HEK293 (cell line): ENCODE results near the gene ABCC11.
A peak's percentile ranks its signal among the peaks of the same experiment; 100 is the strongest.

Source experiments
- CTCF ChIA-PET: fragments of 350-600 bp; formaldehyde crosslinking; extraction: SDS; loops from one replicate; lab custom pipeline; 2021; ENCODE audit warnings: antibody characterized with exemption; lab: Yijun Ruan, JAX
- POLR2A ChIA-PET: fragments of 300-600 bp; formaldehyde crosslinking; extraction: SDS; loops from one replicate; lab custom pipeline; 2020; ENCODE audit warnings: antibody characterized with exemption, inconsistent platforms; lab: Yijun Ruan, JAX
- H3K27ac ChIP-seq: fragments of 200-500 bp; sonication (Bioruptor generic); 2 replicates; pipeline ENCODE4 v1.5.1; 2014; ENCODE audit warnings: low read depth, low read length, control low read depth, inconsistent platforms; ENCODE audit errors: extremely low read depth
- H3K36me3 ChIP-seq, 2 experiments: fragments of 200-500 bp in 1 of 2; sonication (Bioruptor generic) in 1 of 2; 1 replicate in 1 of 2; 2 replicates in 1 of 2; pipeline ENCODE4 v1.5.1; 2014 to 2017; ENCODE audit warnings: inconsistent platforms in 2 of 2, low read length in 2 of 2; ENCODE audit not compliant: control insufficient read depth in 2 of 2, insufficient read depth in 1 of 2
- H3K4me1 ChIP-seq: fragments of 200-500 bp; sonication (Bioruptor generic); 2 replicates; pipeline ENCODE4 v1.5.1; 2014; ENCODE audit warnings: mild to moderate bottlenecking, low read length, inconsistent platforms; ENCODE audit not compliant: control insufficient read depth, insufficient read depth
- H3K4me3 ChIP-seq: 2 replicates; pipeline ENCODE4 v1.5.1; 2011; ENCODE audit warnings: low read depth, mild to moderate bottlenecking, control low read depth, low read length, moderate library complexity
- H3K9me3 ChIP-seq: fragments of 200-500 bp; sonication (Bioruptor generic); 2 replicates; pipeline ENCODE4 v1.5.1; 2014; ENCODE audit warnings: low read depth, low read length, inconsistent platforms; ENCODE audit not compliant: control insufficient read depth, insufficient read depth
- AEBP2 ChIP-seq: fragments of 450-650 bp; formaldehyde crosslinking; IDR thresholded peaks from 2 replicates; pipeline ENCODE4 v1.5.1; 2016; ENCODE audit warnings: missing biosample characterization, missing genetic modification characterization, borderline replicate concordance
- HOXC10 ChIP-seq: sonication (generic); formaldehyde crosslinking; IDR thresholded peaks from 2 replicates; pipeline ENCODE4 v1.8.1; 2023; ENCODE audit warnings: mild to moderate bottlenecking, missing genetic modification reagents
- MZF1 ChIP-seq: fragments of 450-650 bp; formaldehyde crosslinking; IDR thresholded peaks from 2 replicates; pipeline ENCODE4 v1.5.1; 2017; ENCODE audit warnings: missing biosample characterization, missing genetic modification characterization, borderline replicate concordance
- PATZ1 ChIP-seq: fragments of 450-650 bp; formaldehyde crosslinking; IDR thresholded peaks from 2 replicates; pipeline ENCODE4 v1.5.1; 2016; ENCODE audit warnings: missing biosample characterization, missing genetic modification characterization
- REPIN1 ChIP-seq: fragments of 450-650 bp; formaldehyde crosslinking; IDR thresholded peaks from 2 replicates; pipeline ENCODE4 v1.5.1; 2017; ENCODE audit warnings: missing biosample characterization, missing genetic modification characterization, low read depth
- SP3 ChIP-seq: fragments of 450-650 bp; formaldehyde crosslinking; IDR thresholded peaks from 2 replicates; pipeline ENCODE4 v1.5.1; 2016; ENCODE audit warnings: missing biosample characterization, missing genetic modification characterization
- ZNF138 ChIP-seq: fragments of 450-650 bp; formaldehyde crosslinking; IDR thresholded peaks from 2 replicates; pipeline ENCODE4 v1.5.1; 2016; ENCODE audit warnings: missing biosample characterization, missing genetic modification characterization, borderline replicate concordance
- ZNF146 ChIP-seq: fragments of 450-650 bp; formaldehyde crosslinking; IDR thresholded peaks from 2 replicates; pipeline ENCODE4 v1.5.1; 2016; ENCODE audit warnings: missing biosample characterization, missing genetic modification characterization
- ZNF169 ChIP-seq: fragments of 450-650 bp; formaldehyde crosslinking; IDR thresholded peaks from 2 replicates; pipeline ENCODE4 v1.5.1; 2016; ENCODE audit warnings: missing biosample characterization, missing genetic modification characterization
- ZNF211 ChIP-seq: fragments of 450-650 bp; formaldehyde crosslinking; IDR thresholded peaks from 2 replicates; pipeline ENCODE4 v1.5.1; 2016; ENCODE audit warnings: low read depth, missing biosample characterization, missing genetic modification characterization
- ZNF221 ChIP-seq: fragments of 450-650 bp; formaldehyde crosslinking; IDR thresholded peaks from 2 replicates; pipeline ENCODE4 v1.5.1; 2017; ENCODE audit warnings: missing biosample characterization, missing genetic modification characterization, borderline replicate concordance
- ZNF335 ChIP-seq: fragments of 450-650 bp; formaldehyde crosslinking; conservative IDR thresholded peaks from 2 replicates; pipeline ENCODE4 v1.5.1; 2016; ENCODE audit warnings: missing biosample characterization, missing genetic modification characterization
- ZNF341 ChIP-seq: fragments of 450-650 bp; formaldehyde crosslinking; IDR thresholded peaks from 2 replicates; pipeline ENCODE4; 2016; ENCODE audit warnings: low read depth, missing biosample characterization, missing genetic modification characterization
- ZNF394 ChIP-seq: fragments of 450-650 bp; formaldehyde crosslinking; IDR thresholded peaks from 2 replicates; pipeline ENCODE4 v1.5.1; 2016; ENCODE audit warnings: missing biosample characterization, missing genetic modification characterization, mild to moderate bottlenecking, moderate library complexity, borderline replicate concordance
- ZNF398 ChIP-seq: fragments of 450-650 bp; formaldehyde crosslinking; IDR thresholded peaks from 2 replicates; pipeline ENCODE4 v1.5.1; 2017; ENCODE audit warnings: missing biosample characterization, missing genetic modification characterization
- ZNF48 ChIP-seq: fragments of 450-650 bp; formaldehyde crosslinking; IDR thresholded peaks from 2 replicates; pipeline ENCODE4 v1.5.1; 2016; ENCODE audit warnings: missing biosample characterization, missing genetic modification characterization
- ZNF488 ChIP-seq: fragments of 450-650 bp; formaldehyde crosslinking; IDR thresholded peaks from 2 replicates; pipeline ENCODE4 v1.5.1; 2016; ENCODE audit warnings: missing biosample characterization, missing genetic modification characterization
- ZNF521 ChIP-seq: fragments of 450-650 bp; formaldehyde crosslinking; IDR thresholded peaks from 2 replicates; pipeline ENCODE4 v1.5.1; 2017; ENCODE audit warnings: missing biosample characterization, mild to moderate bottlenecking, missing genetic modification characterization
- ZNF610 ChIP-seq: fragments of 450-650 bp; formaldehyde crosslinking; IDR thresholded peaks from 2 replicates; pipeline ENCODE4 v1.5.1; 2016; ENCODE audit warnings: missing biosample characterization, missing genetic modification characterization, borderline replicate concordance
- ZNF654 ChIP-seq: fragments of 450-650 bp; formaldehyde crosslinking; IDR thresholded peaks from 2 replicates; pipeline ENCODE4 v1.5.1; 2016; ENCODE audit warnings: low read depth, missing biosample characterization, missing genetic modification characterization
- ZNF76 ChIP-seq: fragments of 450-650 bp; formaldehyde crosslinking; IDR thresholded peaks from 2 replicates; pipeline ENCODE4; 2016; ENCODE audit warnings: low read depth, missing biosample characterization, missing genetic modification characterization, borderline replicate concordance
- ZNF785 ChIP-seq: fragments of 450-650 bp; formaldehyde crosslinking; IDR thresholded peaks from 2 replicates; pipeline ENCODE4 v1.5.1; 2016; ENCODE audit warnings: missing biosample characterization, missing genetic modification characterization
- ZNF843 ChIP-seq: fragments of 450-650 bp; formaldehyde crosslinking; IDR thresholded peaks from 2 replicates; pipeline ENCODE4 v1.5.1; 2016; ENCODE audit warnings: missing biosample characterization, missing genetic modification characterization
- TF ChIP-seq, protein P1 (sequence below): sonication (generic); formaldehyde crosslinking; IDR thresholded peaks from 2 replicates; pipeline ENCODE4 v1.8.1; 2022; ENCODE audit warnings: mild to moderate bottlenecking, moderate library complexity, missing genetic modification reagents

ABCC11 gene

GRCh38 chr16:48217708-48218107 lies 29.6 kb downstream of the ABCC11 start (continued):
- TF ChIP-seq ZNF398 (tag by site-specific recombination) = no peak
- TF ChIP-seq ZNF394 (tag by site-specific recombination) = no peak
- TF ChIP-seq REPIN1 (tag by site-specific recombination) = no peak
- TF ChIP-seq ZNF488 (tag by site-specific recombination) = no peak
- TF ChIP-seq ZNF169 = no peak
- TF ChIP-seq, all 188 proteins: peak for 0

DNA sequence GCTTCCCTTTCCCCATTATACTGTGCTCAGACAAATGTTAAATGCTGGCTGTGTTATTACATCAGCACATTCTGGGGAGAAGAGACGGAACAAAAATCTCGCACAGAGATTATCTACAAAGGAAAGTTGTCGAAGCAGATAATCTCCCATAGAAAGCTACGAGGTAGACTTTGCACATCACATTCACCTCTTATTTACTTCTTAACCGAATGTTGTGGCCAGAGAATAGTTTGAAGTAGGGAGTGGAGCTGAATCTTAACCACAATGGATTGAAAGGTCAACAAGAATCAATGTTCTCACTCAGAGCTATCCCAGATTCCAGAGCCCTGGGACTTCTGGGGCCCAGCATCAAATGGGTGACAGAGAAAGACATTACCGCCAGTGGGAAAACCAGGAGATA lies 31.6 kb downstream of the ABCC11 start:
- no peaks in the 10 kb centered on the region for H3K36me3 ChIP-seq
- TF ChIP-seq MZF1 (tag by site-specific recombination) (no peak), ZNF76 (tag by site-specific recombination) (no peak), ZNF146 (tag by site-specific recombination) (no peak), ZNF610 (tag by site-specific recombination) (no peak), ZNF211 (tag by site-specific recombination) (no peak), ZNF48 (tag by site-specific recombination) (no peak), ZNF785 (no peak), HOXC10 (CRISPR knock-in tag) (no peak), ZNF654 (tag by site-specific recombination) (no peak), ZNF221 (tag by site-specific recombination) (no peak)
- no peak overlapping the region for H3K4me3 ChIP-seq
- no peaks in the 10 kb centered on the region for H3K4me1 ChIP-seq
- H3K27ac ChIP-seq = no peak overlapping the region
- CTCF ChIA-PET = no interaction called here
- no peaks in the 10 kb centered on the region for H3K9me3 ChIP-seq
- POLR2A ChIA-PET = no interaction called here

DNA sequence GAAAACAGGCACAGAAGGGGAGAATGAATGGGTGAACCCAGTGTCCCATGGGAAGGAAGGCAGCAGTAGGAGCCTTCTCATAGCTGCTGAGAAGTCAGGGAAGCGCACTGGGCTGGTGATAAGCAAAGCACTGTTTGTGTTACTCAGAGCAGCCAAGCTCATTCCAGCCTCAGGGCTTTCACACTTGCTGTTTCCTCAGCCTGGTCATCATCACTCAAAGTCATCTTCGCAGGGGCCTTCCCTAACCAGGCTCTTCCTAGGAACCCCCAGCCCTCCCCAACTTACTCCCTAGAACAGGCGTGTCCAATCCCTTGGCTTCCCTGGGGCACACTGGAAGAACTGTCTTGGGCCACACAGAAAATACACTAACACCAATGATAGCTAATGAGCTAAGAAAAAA lies 35.3 kb downstream of the ABCC11 start:
- ChIA-PET POLR2A (no interaction called here), CTCF (interaction anchor here (1.8 kb wide), 1 partner anchor 419 kb away, joined by 4 read pairs; no protein-coding TSS in a partner anchor)
- H3K9me3 ChIP-seq = no peaks in the 10 kb centered on the region

GRCh38 chr16:48210747-48211146 lies 36.6 kb downstream of the ABCC11 start:
- CTCF ChIA-PET = interaction anchor here (0.6 kb wide), 2 partner anchors 8 to 418 kb away, joined by 3 to 4 read pairs; no protein-coding TSS in a partner anchor
- no peak for TF ChIP-seq SP3 (tag by site-specific recombination)
- TF ChIP-seq AEBP2 (tag by site-specific recombination) = no peak
- no peak for TF ChIP-seq ZNF843
- no peak for TF ChIP-seq PATZ1 (tag by site-specific recombination)
- TF ChIP-seq ZNF335 = no peak

More for the DNA sequence above, 35.3 kb downstream of the ABCC11 start:
- Histone ChIP-seq H3K4me1 (no peaks in the 10 kb centered on the region), H3K36me3 (no peaks in the 10 kb centered on the region), H3K4me3 (no peak overlapping the region), H3K27ac (no peak overlapping the region)
- TF ChIP-seq ZNF138 (no peak), ZNF521 (tag by site-specific recombination) (no peak), ZNF341 (peak; percentile 53)
- TF ChIP-seq, protein P1, sequence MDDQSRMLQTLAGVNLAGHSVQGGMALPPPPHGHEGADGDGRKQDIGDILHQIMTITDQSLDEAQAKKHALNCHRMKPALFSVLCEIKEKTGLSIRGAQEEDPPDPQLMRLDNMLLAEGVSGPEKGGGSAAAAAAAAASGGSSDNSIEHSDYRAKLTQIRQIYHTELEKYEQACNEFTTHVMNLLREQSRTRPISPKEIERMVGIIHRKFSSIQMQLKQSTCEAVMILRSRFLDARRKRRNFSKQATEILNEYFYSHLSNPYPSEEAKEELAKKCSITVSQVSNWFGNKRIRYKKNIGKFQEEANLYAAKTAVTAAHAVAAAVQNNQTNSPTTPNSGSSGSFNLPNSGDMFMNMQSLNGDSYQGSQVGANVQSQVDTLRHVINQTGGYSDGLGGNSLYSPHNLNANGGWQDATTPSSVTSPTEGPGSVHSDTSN = no peak

More at GRCh38 chr16:48210747-48211146, 36.6 kb downstream of the ABCC11 start:
- H3K4me3 ChIP-seq = no peak overlapping the region
- no peaks in the 10 kb centered on the region for H3K9me3 ChIP-seq
- H3K4me1 ChIP-seq = no peaks in the 10 kb centered on the region
- no peak overlapping the region for H3K27ac ChIP-seq
- POLR2A ChIA-PET = no interaction called here
- H3K36me3 ChIP-seq = no peaks in the 10 kb centered on the region
